ENCODE measurements around the gene RRP7A.
"Not testable (repeated sequence)": the region's sequence is repeated elsewhere in the genome, so short reads cannot be mapped to it uniquely, and the experiment has no call there.

RRP7A gene

DNA sequence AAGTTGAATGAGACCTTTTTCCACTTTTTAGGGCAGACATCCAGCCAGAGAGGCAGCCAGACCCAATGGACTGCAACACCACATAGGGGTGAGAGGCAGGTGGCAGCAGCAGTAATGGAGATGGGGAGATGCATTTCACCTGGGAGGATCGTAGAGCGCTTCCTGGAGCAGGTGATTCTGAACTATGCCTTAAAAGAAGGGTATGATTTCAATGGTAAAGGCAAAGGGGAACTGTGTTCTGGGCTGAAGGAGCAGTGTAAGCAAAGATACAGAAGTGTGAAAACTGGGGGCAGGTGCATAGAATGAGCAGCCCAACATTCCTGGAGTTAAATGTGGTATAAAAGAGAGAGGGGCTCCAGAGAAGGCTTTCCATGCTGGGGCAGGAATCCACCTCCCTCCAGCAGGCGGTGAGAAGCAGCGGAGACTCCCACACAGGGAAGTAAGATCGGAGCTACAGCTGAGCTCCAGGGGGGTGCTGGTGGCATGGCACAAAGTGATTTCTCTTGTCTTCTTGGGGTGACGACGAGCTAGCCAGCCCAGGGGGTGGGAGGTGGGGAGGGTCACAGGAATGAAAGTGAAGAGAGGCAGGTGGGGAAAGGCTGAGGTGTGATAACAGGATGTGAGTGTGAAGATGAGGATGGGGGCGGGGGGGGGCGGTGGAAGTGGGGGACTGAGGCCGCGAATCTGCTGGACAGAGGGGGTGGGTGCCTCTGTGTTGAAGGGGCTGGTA is 29.9 kb upstream of the RRP7A start:
- Histone ChIP-seq H3K27me3 (ENCODE audit: insufficient read depth, low read length) (no peaks in the 10 kb centered on the region), H3K9me2 (ENCODE audit: low read depth, low read length) (no peaks in the 10 kb centered on the region), H3K4me2 (ENCODE audit: low read length) (no peak overlapping the region), H3K9me3 (ENCODE audit: low read length) (no peaks in the 10 kb centered on the region), H3K36me3 (ENCODE audit: insufficient read depth, low read length) (no peaks in the 10 kb centered on the region), H2AFZ (ENCODE audit: low read length) (no peak overlapping the region), H3K4me1 (ENCODE audit: insufficient read depth, low read length, severe bottlenecking) (peaks cover 46% of the 10 kb centered on the region), H3K79me2 (ENCODE audit: insufficient read depth, low read length) (no peaks in the 10 kb centered on the region), H3K4me3 (ENCODE audit: low read depth, low read length, poor library complexity, severe bottlenecking) (no peak overlapping the region), H3F3A (ENCODE audit: insufficient read depth, low read length) (0 out of 2 replicates have a peak, but pooled peaks cover 4% of the 10 kb centered on the region), H3K27ac (ENCODE audit: low read depth, low read length, poor library complexity, severe bottlenecking) (peak overlapping the region; percentile 98), H4K20me1 (ENCODE audit: insufficient read depth, low read length) (no peaks in the 10 kb centered on the region), H3K9ac (ENCODE audit: low read length) (no peak overlapping the region)
- no peak for TF ChIP-seq EZH2 (IDR thresholded peaks at IDR 0.05; ENCODE audit: borderline replicate concordance, low read length)
- TF ChIP-seq, protein P1, sequence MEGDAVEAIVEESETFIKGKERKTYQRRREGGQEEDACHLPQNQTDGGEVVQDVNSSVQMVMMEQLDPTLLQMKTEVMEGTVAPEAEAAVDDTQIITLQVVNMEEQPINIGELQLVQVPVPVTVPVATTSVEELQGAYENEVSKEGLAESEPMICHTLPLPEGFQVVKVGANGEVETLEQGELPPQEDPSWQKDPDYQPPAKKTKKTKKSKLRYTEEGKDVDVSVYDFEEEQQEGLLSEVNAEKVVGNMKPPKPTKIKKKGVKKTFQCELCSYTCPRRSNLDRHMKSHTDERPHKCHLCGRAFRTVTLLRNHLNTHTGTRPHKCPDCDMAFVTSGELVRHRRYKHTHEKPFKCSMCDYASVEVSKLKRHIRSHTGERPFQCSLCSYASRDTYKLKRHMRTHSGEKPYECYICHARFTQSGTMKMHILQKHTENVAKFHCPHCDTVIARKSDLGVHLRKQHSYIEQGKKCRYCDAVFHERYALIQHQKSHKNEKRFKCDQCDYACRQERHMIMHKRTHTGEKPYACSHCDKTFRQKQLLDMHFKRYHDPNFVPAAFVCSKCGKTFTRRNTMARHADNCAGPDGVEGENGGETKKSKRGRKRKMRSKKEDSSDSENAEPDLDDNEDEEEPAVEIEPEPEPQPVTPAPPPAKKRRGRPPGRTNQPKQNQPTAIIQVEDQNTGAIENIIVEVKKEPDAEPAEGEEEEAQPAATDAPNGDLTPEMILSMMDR (IDR thresholded peaks at IDR 0.05; ENCODE audit: low read length): no peak

DNA sequence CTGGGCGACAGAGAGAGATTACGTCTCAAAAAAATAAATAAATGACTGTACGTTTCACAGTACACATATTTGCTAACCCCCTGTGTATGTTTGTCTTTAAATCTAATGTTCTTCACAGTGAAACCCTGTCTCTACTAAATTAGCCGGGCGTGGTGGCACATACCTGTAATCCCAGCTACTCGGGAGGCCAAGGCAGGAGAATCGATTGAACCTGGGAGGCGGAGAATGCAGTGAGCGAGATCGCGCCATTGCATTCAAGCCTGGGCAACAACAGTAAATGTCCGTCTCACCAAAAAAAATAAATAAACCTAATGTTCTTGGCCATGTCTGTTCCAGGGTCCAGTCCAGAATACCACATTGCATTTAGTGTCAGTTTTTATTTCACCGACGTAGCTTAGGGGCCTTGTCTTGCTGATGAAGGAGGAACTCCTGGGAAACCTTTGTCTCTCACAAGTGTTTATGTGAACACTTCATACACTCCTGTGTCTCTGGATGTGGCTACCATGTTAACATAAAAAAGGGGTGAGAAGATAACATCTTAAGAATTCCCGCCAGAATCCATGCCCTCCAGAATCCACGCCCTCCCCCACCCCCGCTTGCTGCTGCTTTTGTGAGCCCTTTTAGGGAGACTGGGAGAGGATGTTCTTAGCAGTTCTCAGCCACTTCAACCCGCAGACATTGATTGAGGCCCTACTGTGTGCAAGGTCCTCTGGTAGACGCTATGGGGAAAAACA is 29.2 kb upstream of the RRP7A start:
- no peaks in the 10 kb centered on the region for H3K79me2 ChIP-seq (ENCODE audit: insufficient read depth, low read length)
- H3K4me2 ChIP-seq (ENCODE audit: low read length): no peak overlapping the region
- no peaks in the 10 kb centered on the region for H3K9me2 ChIP-seq (ENCODE audit: low read depth, low read length)
- peak overlapping the region; percentile 61 for H3K27ac ChIP-seq (ENCODE audit: low read depth, low read length, poor library complexity, severe bottlenecking)
- H3K4me1 ChIP-seq (ENCODE audit: insufficient read depth, low read length, severe bottlenecking): peaks cover 40% of the 10 kb centered on the region
- no peaks in the 10 kb centered on the region for H4K20me1 ChIP-seq (ENCODE audit: insufficient read depth, low read length)
- no peaks in the 10 kb centered on the region for H3K9me3 ChIP-seq (ENCODE audit: low read length)
- H2AFZ ChIP-seq (ENCODE audit: low read length): no peak overlapping the region
- no peak overlapping the region for H3K4me3 ChIP-seq (ENCODE audit: low read depth, low read length, poor library complexity, severe bottlenecking)
- no peak overlapping the region for H3K9ac ChIP-seq (ENCODE audit: low read length)
- no peak for TF ChIP-seq EZH2 (IDR thresholded peaks at IDR 0.05; ENCODE audit: borderline replicate concordance, low read length)
- TF ChIP-seq, protein P1 (IDR thresholded peaks at IDR 0.05; ENCODE audit: low read length): no peak
- 0 out of 2 replicates have a peak, but pooled peaks cover 4% of the 10 kb centered on the region for H3F3A ChIP-seq (ENCODE audit: insufficient read depth, low read length)
- no peaks in the 10 kb centered on the region for H3K36me3 ChIP-seq (ENCODE audit: insufficient read depth, low read length)
- H3K27me3 ChIP-seq (ENCODE audit: insufficient read depth, low read length): no peaks in the 10 kb centered on the region

DNA sequence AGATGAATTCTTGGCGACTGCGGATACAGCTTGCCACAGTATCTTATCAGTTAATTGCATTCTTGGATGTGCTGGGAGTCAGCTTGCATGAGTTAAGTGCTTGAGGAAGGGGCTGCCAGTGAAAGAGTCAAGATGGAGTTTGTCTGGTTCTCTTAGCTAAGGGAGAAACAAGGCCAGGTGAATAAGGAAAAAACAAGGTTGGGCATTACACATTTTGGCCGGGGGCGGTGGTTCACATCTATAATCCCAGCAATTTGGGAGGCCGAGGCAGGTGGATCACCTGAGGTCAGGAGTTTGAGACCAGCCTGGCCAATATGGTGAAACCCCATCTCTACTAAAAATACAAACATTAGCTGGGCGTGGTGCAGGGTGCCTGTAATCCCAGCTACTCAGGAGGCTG is 28.5 kb upstream of the RRP7A start:
- not testable (repeated sequence) for H3K79me2 ChIP-seq (ENCODE audit: insufficient read depth, low read length); H4K20me1 ChIP-seq (ENCODE audit: insufficient read depth, low read length); H3K9me3 ChIP-seq (ENCODE audit: low read length); H3K27me3 ChIP-seq (ENCODE audit: insufficient read depth, low read length); H2AFZ ChIP-seq (ENCODE audit: low read length); H3K27ac ChIP-seq (ENCODE audit: low read depth, low read length, poor library complexity, severe bottlenecking); H3K4me3 ChIP-seq (ENCODE audit: low read depth, low read length, poor library complexity, severe bottlenecking); H3F3A ChIP-seq (ENCODE audit: insufficient read depth, low read length); H3K9me2 ChIP-seq (ENCODE audit: low read depth, low read length); H3K4me2 ChIP-seq (ENCODE audit: low read length); H3K9ac ChIP-seq (ENCODE audit: low read length); H3K36me3 ChIP-seq (ENCODE audit: insufficient read depth, low read length)
- H3K4me1 ChIP-seq (ENCODE audit: insufficient read depth, low read length, severe bottlenecking): peaks cover 34% of the 10 kb centered on the region

All from OCI-LY1 (cell line).